ENCODE results near the gene KCNF1.

KCNF1 gene

GRCh38 chr2:10917927-10918326 lies 6.2 kb downstream of the KCNF1 start:
- FAIRE-seq (no peak), DNase-seq (ENCODE audit: insufficient read length) (no peak)
- TF ChIP-seq TAF1 (IDR thresholded peaks at IDR 0.05; ENCODE audit: borderline replicate concordance, low read depth, low read length) (no peak), POLR2A (IDR thresholded peaks at IDR 0.05; ENCODE audit: low read depth, low read length) (no peak), POLR2AphosphoS5 (IDR thresholded peaks at IDR 0.05; ENCODE audit: low read depth, low read length) (no peak)

DNA sequence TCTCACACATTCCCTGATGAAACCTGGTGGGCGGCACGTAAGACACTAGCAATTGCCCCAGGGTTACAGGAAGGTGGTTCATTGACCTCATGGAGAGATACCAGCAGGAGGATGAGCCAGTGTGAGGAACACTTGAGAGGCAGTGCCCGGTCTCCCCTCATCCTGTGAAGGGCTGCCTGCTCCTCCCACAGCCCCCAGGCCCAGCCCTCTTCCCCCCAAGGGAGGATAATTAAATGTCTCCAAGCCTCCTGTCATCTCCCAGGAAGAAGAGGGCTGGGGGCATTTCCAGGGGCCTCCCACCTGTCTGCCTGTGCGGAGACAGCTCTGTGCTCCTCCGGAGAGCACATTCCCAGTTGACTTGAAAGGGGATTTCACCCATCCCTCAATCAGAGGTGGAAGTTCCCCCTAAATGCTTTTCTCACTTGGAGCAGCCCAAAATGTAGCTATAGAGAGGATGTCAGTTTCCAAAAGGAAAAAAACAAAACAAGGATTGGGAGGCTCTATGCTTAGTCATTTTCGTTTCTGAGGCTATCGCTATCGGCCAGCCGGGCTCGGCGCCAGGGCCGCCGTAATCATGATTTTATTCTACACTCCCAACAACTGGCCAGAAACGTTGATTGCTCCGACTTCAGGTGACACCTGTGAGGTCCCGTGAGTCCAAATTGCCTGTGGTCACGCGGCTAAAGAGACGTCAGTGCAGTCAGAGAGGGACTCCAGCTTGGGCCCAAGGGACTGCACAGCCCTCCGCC lies 7.1 kb downstream of the KCNF1 start:
- no peak for TF ChIP-seq POLR2A (IDR thresholded peaks at IDR 0.05; ENCODE audit: low read depth, low read length)
- TF ChIP-seq TAF1 (IDR thresholded peaks at IDR 0.05; ENCODE audit: borderline replicate concordance, low read depth, low read length): no peak
- TF ChIP-seq POLR2AphosphoS5 (IDR thresholded peaks at IDR 0.05; ENCODE audit: low read depth, low read length): no peak
- FAIRE-seq: no peak
- no peak for DNase-seq (ENCODE audit: insufficient read length)

- FAIRE-seq: no peak
- no peak for DNase-seq (ENCODE audit: insufficient read length)
- TF ChIP-seq POLR2AphosphoS5 (IDR thresholded peaks at IDR 0.05; ENCODE audit: low read depth, low read length): no peak
- TF ChIP-seq TAF1 (IDR thresholded peaks at IDR 0.05; ENCODE audit: borderline replicate concordance, low read depth, low read length): no peak
- no peak for TF ChIP-seq POLR2A (IDR thresholded peaks at IDR 0.05; ENCODE audit: low read depth, low read length)
Observed at GRCh38 chr2:10919410-10919770, 7.7 kb downstream of the KCNF1 start.

DNA sequence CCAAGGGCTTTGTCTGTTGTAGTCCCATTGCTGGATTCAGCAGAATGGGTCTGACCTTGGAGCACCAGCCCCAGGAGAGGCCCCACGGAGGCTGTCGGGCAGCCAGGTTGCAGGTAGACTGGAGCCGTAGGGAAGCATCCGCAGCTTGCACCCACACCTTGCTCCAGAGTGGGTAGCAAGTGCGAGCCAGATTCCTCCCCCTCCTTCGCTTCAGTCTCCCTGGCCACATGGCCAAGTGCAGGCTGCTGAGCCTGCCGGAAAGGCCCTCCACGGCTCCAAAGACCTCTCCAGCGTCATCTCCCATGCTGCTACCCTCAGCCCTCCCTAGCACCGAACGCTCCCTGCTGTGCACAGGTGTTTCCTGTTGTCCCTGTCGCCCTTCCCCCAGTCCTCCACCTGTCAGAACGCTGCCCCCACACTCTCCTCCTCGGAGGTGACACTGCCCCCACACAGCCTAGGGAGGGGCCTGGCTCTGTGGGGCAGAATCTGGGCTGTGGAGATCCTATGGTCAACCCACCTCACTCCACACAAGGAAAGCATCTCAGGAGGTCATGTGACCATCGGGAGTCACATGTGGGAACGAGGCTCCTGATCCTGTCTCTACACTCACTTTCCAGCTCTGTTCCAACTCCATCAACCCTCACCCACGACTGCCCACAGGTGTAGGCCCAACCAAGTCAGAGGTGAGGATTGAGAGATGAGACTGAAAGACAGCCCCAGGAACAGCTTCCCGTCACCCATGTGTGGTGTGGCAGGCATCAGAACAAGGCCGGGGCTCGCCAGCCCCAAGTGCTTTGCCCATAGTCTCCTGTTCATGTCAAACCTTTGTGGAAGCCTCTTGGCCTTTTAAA lies 8.3 kb downstream of the KCNF1 start:
- no peak for FAIRE-seq
- DNase-seq (ENCODE audit: insufficient read length): no peak
- no peak for TF ChIP-seq POLR2A (IDR thresholded peaks at IDR 0.05; ENCODE audit: low read depth, low read length)
- TF ChIP-seq TAF1 (IDR thresholded peaks at IDR 0.05; ENCODE audit: borderline replicate concordance, low read depth, low read length): no peak
- TF ChIP-seq POLR2AphosphoS5 (IDR thresholded peaks at IDR 0.05; ENCODE audit: low read depth, low read length): no peak

GRCh38 chr2:10920764-10921388 lies 9.1 kb downstream of the KCNF1 start:
- TF ChIP-seq TAF1 (IDR thresholded peaks at IDR 0.05; ENCODE audit: borderline replicate concordance, low read depth, low read length): no peak
- no peak for TF ChIP-seq POLR2AphosphoS5 (IDR thresholded peaks at IDR 0.05; ENCODE audit: low read depth, low read length)
- TF ChIP-seq POLR2A (IDR thresholded peaks at IDR 0.05; ENCODE audit: low read depth, low read length): no peak
- FAIRE-seq: no peak
- DNase-seq (ENCODE audit: insufficient read length): no peak

DNA sequence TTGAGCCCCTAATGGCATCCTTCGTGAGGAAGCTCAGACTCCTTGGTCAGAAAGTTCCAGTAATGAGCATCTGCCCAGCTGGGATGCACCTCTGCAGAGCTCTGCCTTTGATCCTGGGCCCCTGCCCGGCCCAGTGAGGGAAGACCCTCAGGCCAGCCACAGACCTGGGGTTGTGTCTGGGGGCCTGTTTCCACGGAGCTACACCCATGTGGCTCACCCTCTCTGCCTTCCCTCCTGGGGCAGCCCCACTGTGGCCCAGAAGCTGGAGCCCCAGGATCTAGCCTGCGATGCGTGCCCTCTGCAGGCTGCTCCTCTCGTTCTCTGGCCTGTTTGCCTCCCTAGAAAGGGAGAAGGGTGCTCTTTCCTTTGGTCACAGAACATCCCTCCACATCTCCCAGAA lies 9.8 kb downstream of the KCNF1 start:
- FAIRE-seq: no peak
- DNase-seq (ENCODE audit: insufficient read length): no peak
- TF ChIP-seq TAF1 (IDR thresholded peaks at IDR 0.05; ENCODE audit: borderline replicate concordance, low read depth, low read length): no peak
- no peak for TF ChIP-seq POLR2A (IDR thresholded peaks at IDR 0.05; ENCODE audit: low read depth, low read length)
- no peak for TF ChIP-seq POLR2AphosphoS5 (IDR thresholded peaks at IDR 0.05; ENCODE audit: low read depth, low read length)

DNA sequence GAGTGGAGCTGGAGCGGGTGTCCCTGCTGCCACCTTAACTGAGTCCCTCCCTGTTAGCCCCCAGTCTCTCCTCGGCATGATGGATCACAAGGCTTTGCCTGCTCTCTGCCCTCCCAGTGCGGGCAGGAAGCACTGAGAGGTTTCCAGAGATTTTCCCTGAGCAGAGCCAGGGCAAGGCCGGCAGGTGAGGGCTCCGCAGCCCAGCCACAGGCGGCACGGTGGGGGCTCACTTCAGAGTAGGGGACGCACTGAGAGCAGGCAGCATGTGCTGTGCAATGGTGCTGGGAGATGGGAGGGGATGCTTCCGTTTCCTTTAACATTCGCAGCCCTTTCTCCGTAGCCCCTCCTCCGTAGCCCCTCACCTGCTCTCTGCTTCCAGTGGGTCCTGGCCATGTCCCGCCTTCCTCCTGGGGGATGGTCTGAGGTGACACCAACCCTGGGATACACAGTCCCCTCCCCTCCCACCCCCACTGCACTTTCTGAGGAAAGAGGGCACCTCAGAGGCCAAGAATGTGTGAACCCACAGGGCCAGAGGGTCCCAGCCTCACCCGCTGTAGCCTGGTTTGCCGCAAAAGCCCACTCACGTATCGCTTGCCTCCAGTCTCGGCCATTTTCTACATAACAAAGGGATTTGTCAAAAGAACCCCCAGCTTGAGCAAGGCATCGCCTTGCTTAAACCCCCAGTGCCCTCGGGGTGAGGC lies 10.7 kb downstream of the KCNF1 start:
- TF ChIP-seq POLR2AphosphoS5 (IDR thresholded peaks at IDR 0.05; ENCODE audit: low read depth, low read length) (no peak), POLR2A (IDR thresholded peaks at IDR 0.05; ENCODE audit: low read depth, low read length) (no peak), TAF1 (IDR thresholded peaks at IDR 0.05; ENCODE audit: borderline replicate concordance, low read depth, low read length) (no peak)
- DNase-seq (ENCODE audit: insufficient read length) (no peak), FAIRE-seq (no peak)

GRCh38 chr2:10923008-10923375 lies 11.3 kb downstream of the KCNF1 start:
- TF ChIP-seq POLR2A (IDR thresholded peaks at IDR 0.05; ENCODE audit: low read depth, low read length): no peak
- no peak for TF ChIP-seq POLR2AphosphoS5 (IDR thresholded peaks at IDR 0.05; ENCODE audit: low read depth, low read length)
- no peak for TF ChIP-seq TAF1 (IDR thresholded peaks at IDR 0.05; ENCODE audit: borderline replicate concordance, low read depth, low read length)
- no peak for FAIRE-seq
- no peak for DNase-seq (ENCODE audit: insufficient read length)

- no peak for DNase-seq (ENCODE audit: insufficient read length)
- no peak for FAIRE-seq
- TF ChIP-seq TAF1 (IDR thresholded peaks at IDR 0.05; ENCODE audit: borderline replicate concordance, low read depth, low read length) (no peak), POLR2AphosphoS5 (IDR thresholded peaks at IDR 0.05; ENCODE audit: low read depth, low read length) (no peak), POLR2A (IDR thresholded peaks at IDR 0.05; ENCODE audit: low read depth, low read length) (no peak)
Observed at GRCh38 chr2:10923965-10924364, 12.2 kb downstream of the KCNF1 start.

DNA sequence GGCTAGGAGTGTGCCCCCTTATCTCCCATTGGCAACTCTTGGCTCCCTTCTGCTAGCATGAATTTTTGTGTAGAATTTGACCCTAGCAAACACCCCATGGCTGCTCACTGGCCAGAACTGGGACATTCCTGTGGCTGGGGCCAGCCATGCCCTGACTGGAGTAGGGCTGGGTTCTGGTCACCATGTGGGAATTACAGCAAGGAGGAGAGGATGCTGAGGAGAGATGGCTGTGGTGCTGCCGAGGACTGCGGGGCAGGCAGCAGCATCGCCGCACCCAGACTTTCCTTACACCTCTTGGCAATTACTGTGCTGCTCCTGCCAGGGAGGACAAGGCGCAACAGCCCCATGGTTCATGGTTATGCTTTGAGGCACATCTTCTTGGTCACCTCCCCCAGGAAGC lies 12.7 kb downstream of the KCNF1 start:
- DNase-seq (ENCODE audit: insufficient read length) (no peak), FAIRE-seq (no peak)
- TF ChIP-seq TAF1 (IDR thresholded peaks at IDR 0.05; ENCODE audit: borderline replicate concordance, low read depth, low read length) (no peak), POLR2AphosphoS5 (IDR thresholded peaks at IDR 0.05; ENCODE audit: low read depth, low read length) (no peak), POLR2A (IDR thresholded peaks at IDR 0.05; ENCODE audit: low read depth, low read length) (no peak)

- DNase-seq (ENCODE audit: insufficient read length) (no peak), FAIRE-seq (no peak)
- TF ChIP-seq POLR2A (IDR thresholded peaks at IDR 0.05; ENCODE audit: low read depth, low read length) (no peak), POLR2AphosphoS5 (IDR thresholded peaks at IDR 0.05; ENCODE audit: low read depth, low read length) (no peak), TAF1 (IDR thresholded peaks at IDR 0.05; ENCODE audit: borderline replicate concordance, low read depth, low read length) (no peak)
Observed at GRCh38 chr2:10924859-10925258, 13.1 kb downstream of the KCNF1 start.

Data from GM12892 (cell line).